ENCODE results near the gene TLDC2. TPM values are rescaled to one million over a fixed set of nuclear protein-coding genes. Genes with fewer than 3 reads are reported as not detected.

Gene TLDC2
- total RNA-seq, 2 donors from 2014 or later: 0.18 to 0.24 TPM

DNA sequence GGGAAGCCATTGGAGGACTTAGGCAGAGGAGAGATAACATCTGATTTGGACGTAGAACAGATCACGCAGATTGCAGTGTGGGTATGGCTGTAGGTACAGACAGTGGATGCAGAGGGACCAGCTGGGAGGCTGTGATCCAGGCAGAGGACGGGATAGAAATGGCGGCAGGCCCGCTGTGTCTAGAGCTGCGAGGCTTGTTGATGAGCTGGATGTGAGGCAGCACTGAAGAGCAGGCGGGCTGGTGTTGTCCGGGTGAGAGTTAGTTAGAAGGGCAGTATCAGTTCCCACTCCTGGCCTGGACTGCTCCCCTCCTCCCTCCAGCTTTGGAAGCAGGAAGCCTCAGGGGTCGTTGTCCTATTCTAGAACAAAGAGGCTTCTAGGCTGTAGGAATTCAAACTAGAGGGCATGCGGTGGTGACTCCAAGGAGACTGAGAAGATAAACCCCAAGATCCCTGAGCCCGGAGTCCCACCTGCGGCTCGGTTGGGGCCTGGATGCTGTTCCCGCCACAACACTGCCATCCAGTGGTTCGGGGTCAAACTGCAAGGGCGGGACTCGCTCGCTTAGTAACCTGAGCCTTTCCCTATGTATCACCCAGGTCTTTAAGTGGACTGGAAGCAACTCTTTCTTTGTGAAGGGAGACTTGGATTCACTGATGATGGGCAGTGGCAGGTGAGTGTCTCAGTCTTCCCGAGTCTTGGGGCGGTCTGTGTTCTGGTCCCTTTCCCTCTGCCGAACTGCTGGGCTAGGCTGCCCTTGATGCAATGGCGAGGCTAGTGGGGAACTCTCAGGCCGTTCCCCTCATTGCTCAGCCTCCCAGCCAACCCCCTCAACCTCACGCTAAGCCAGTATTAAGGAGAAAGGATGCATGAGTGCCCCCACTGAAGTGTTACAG is 11.2 kb downstream of the TLDC2 start:
- Histone ChIP-seq H3K36me3 (ENCODE audit: control insufficient read depth, insufficient read depth, low read length) (no peaks in the 10 kb centered on the region), H3K4me3 (ENCODE audit: low read length) (no peak overlapping the region), H3K27ac (ENCODE audit: low read depth, low read length) (no peak overlapping the region), H3K9ac (ENCODE audit: extremely low read depth, low read length, poor library complexity, severe bottlenecking) (no peak overlapping the region), H3K4me1 (ENCODE audit: control insufficient read depth, insufficient read depth, low read length) (no peaks in the 10 kb centered on the region), H3K9me3 (ENCODE audit: control insufficient read depth, low read length) (no peaks in the 10 kb centered on the region), H3K27me3 (ENCODE audit: control insufficient read depth, insufficient read depth, low read length, poor library complexity, severe bottlenecking) (no peaks in the 10 kb centered on the region)
- H3K4me3 Mint-ChIP-seq: no peak overlapping the region
- WGBS, 2 experiments (ENCODE audit: insufficient coverage in 1 of 2, insufficient read length in 1 of 2): 31 to 38% methylated on average over 17 to 24 of the region's 24 CpGs
- H3K9me3 Mint-ChIP-seq: no peaks in the 10 kb centered on the region
- no peaks in the 10 kb centered on the region for H3K27me3 Mint-ChIP-seq (ENCODE audit: insufficient read depth)
- peak overlapping the region; percentile 78 for H3K27ac Mint-ChIP-seq
- TF ChIP-seq, protein P1, sequence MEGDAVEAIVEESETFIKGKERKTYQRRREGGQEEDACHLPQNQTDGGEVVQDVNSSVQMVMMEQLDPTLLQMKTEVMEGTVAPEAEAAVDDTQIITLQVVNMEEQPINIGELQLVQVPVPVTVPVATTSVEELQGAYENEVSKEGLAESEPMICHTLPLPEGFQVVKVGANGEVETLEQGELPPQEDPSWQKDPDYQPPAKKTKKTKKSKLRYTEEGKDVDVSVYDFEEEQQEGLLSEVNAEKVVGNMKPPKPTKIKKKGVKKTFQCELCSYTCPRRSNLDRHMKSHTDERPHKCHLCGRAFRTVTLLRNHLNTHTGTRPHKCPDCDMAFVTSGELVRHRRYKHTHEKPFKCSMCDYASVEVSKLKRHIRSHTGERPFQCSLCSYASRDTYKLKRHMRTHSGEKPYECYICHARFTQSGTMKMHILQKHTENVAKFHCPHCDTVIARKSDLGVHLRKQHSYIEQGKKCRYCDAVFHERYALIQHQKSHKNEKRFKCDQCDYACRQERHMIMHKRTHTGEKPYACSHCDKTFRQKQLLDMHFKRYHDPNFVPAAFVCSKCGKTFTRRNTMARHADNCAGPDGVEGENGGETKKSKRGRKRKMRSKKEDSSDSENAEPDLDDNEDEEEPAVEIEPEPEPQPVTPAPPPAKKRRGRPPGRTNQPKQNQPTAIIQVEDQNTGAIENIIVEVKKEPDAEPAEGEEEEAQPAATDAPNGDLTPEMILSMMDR (conservative IDR thresholded peaks at IDR 0.05): peak; percentile 96
- H3K4me1 Mint-ChIP-seq: peaks cover 15% of the 10 kb centered on the region
- no peaks in the 10 kb centered on the region for H3K36me3 Mint-ChIP-seq (ENCODE audit: low read depth)
- DNase-seq: peak; percentile 98

DNA sequence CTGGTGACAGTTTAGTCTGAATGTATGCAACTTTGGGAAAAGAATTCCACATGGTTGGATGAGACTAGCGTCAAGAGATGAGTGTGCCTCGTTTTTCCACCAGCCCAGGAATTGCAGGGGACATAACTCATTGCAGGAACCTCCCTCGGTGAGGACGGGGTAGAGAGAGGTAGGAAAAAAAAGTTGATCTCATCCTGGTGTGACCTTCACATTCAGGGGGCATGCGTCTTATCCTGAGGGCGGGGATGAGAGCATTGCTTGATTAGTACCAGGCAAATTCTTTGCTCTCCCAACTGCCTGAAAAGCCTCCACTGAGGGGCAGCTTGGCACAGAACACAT is 11.8 kb downstream of the TLDC2 start:
- no peaks in the 10 kb centered on the region for H3K9me3 Mint-ChIP-seq
- Histone ChIP-seq H3K4me1 (ENCODE audit: control insufficient read depth, insufficient read depth, low read length) (no peaks in the 10 kb centered on the region), H3K27me3 (ENCODE audit: control insufficient read depth, insufficient read depth, low read length, poor library complexity, severe bottlenecking) (no peaks in the 10 kb centered on the region), H3K27ac (ENCODE audit: low read depth, low read length) (no peak overlapping the region), H3K9me3 (ENCODE audit: control insufficient read depth, low read length) (no peaks in the 10 kb centered on the region), H3K4me3 (ENCODE audit: low read length) (no peak overlapping the region), H3K9ac (ENCODE audit: extremely low read depth, low read length, poor library complexity, severe bottlenecking) (no peak overlapping the region), H3K36me3 (ENCODE audit: control insufficient read depth, insufficient read depth, low read length) (no peaks in the 10 kb centered on the region)
- no peaks in the 10 kb centered on the region for H3K36me3 Mint-ChIP-seq (ENCODE audit: low read depth)
- H3K4me3 Mint-ChIP-seq: no peak overlapping the region
- TF ChIP-seq, protein P1 (conservative IDR thresholded peaks at IDR 0.05): no peak
- peaks cover 15% of the 10 kb centered on the region for H3K4me1 Mint-ChIP-seq
- H3K27me3 Mint-ChIP-seq (ENCODE audit: insufficient read depth): no peaks in the 10 kb centered on the region
- WGBS, 2 experiments (ENCODE audit: insufficient coverage in 1 of 2, insufficient read length in 1 of 2): 72 to 81% methylated on average over 6 of the region's 6 CpGs
- DNase-seq: peak; percentile 55
- H3K27ac Mint-ChIP-seq: no peak overlapping the region

DNA sequence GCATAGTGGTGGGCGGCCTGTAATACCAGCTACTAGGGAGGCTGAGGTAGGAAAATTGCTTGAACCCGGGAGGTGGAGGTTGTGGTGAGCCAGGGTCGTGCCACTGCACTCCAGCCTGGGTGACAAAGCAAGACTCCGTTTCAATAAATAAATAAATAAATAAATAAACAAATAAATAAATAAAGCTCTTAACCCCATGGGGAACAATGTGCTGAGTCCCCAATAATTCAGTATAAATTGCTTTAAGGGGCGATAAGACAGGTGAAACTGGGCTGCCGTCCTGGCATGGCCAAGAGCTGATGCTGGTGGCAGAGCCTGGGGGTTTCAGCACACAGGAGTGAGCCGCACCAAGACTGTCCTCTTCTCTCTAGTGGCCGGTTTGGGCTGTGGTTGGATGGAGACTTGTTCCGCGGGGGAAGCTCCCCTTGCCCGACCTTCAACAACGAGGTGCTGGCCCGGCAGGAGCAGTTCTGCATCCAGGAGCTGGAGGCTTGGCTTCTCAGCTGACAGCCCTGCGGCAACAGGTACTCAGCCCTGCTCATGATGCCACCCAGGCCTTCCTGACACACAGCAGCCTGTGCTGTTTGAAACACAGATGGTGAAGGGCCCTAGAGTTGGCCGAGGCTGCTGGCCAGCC is 13.1 kb downstream of the TLDC2 start:
- Histone ChIP-seq H3K9ac (ENCODE audit: extremely low read depth, low read length, poor library complexity, severe bottlenecking) (no peak overlapping the region), H3K4me3 (ENCODE audit: low read length) (no peak overlapping the region), H3K27me3 (ENCODE audit: control insufficient read depth, insufficient read depth, low read length, poor library complexity, severe bottlenecking) (no peaks in the 10 kb centered on the region), H3K36me3 (ENCODE audit: control insufficient read depth, insufficient read depth, low read length) (no peaks in the 10 kb centered on the region), H3K27ac (ENCODE audit: low read depth, low read length) (no peak overlapping the region), H3K9me3 (ENCODE audit: control insufficient read depth, low read length) (no peaks in the 10 kb centered on the region), H3K4me1 (ENCODE audit: control insufficient read depth, insufficient read depth, low read length) (no peaks in the 10 kb centered on the region)
- TF ChIP-seq, protein P1 (conservative IDR thresholded peaks at IDR 0.05): no peak
- Mint-ChIP-seq H3K36me3 (ENCODE audit: low read depth) (no peaks in the 10 kb centered on the region), H3K27ac (no peak overlapping the region), H3K4me1 (peaks cover 15% of the 10 kb centered on the region), H3K4me3 (no peak overlapping the region), H3K9me3 (no peaks in the 10 kb centered on the region), H3K27me3 (ENCODE audit: insufficient read depth) (no peaks in the 10 kb centered on the region)
- WGBS, 2 experiments (ENCODE audit: insufficient coverage in 1 of 2, insufficient read length in 1 of 2): 94% methylated on average over 9 to 14 of the region's 15 CpGs
- DNase-seq: no peak
